ENCODE results near the gene PTPN11.
"Not testable (repeated sequence)": the region's sequence is repeated elsewhere in the genome, so short reads cannot be mapped to it uniquely, and the experiment has no call there.

PTPN11 gene

DNA sequence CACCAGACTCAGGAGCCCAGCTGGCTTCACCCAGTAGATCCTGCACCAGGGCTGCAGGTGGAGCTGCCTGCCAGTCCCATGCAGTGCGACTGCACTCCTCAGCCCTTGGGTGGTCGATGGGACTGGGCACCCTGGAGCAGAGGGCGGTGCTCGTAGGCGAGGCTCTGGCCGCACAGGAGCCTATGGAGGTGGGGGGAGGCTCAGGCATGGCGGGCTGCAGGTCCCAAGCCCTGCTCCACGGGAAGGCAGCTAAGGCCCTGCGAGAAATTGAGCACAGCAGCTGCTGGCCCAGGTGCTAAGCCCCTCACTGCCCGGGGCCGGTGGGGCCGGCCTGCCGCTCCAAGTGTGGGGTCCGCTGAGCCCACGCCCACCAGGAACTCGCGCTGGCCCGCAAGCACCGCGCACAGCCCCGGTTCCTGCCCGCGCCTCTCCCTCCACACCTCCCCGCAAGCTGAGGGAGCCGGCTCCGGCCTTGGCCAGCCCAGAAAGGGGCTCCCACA lies 101.1 kb downstream of the PTPN11 start:
- not testable (repeated sequence) for H3K9ac ChIP-seq (ENCODE audit: low read depth in 1 of 2, low read length in 2 of 2); H3K4me3 ChIP-seq (ENCODE audit: low read depth in 1 of 2, low read length in 2 of 2); H3K27ac ChIP-seq (ENCODE audit: low read depth, low read length); H3K4me1 ChIP-seq (ENCODE audit: control insufficient read depth in 1 of 2, insufficient read depth in 2 of 2, low read length in 2 of 2); H3K27me3 ChIP-seq (ENCODE audit: control insufficient read depth in 1 of 2, insufficient read depth in 2 of 2, low read length in 2 of 2); H3K9me3 ChIP-seq (ENCODE audit: control insufficient read depth in 1 of 2, low read length in 2 of 2); H3K36me3 ChIP-seq (ENCODE audit: control insufficient read depth in 1 of 2, insufficient read depth in 2 of 2, low read length in 2 of 2)

GRCh38 chr12:112523856-112524255 lies 105.1 kb downstream of the PTPN11 start:
- Histone ChIP-seq H3K9ac (ENCODE audit: low read depth in 1 of 2, low read length in 2 of 2) (no peak overlapping the region), H3K36me3 (ENCODE audit: control insufficient read depth in 1 of 2, insufficient read depth in 2 of 2, low read length in 2 of 2) (no peaks in the 10 kb centered on the region), H3K27me3 (ENCODE audit: control insufficient read depth in 1 of 2, insufficient read depth in 2 of 2, low read length in 2 of 2) (no peaks in the 10 kb centered on the region), H3K4me3 (ENCODE audit: low read depth in 1 of 2, low read length in 2 of 2) (no peak overlapping the region), H3K27ac (ENCODE audit: low read depth, low read length) (no peak overlapping the region), H3K4me1 (ENCODE audit: control insufficient read depth in 1 of 2, insufficient read depth in 2 of 2, low read length in 2 of 2) (no peaks in the 10 kb centered on the region), H3K9me3 (ENCODE audit: control insufficient read depth in 1 of 2, low read length in 2 of 2) (no peaks in the 10 kb centered on the region)

GRCh38 chr12:112524269-112524668 lies 105.5 kb downstream of the PTPN11 start:
- H3K27me3 ChIP-seq (ENCODE audit: control insufficient read depth in 1 of 2, insufficient read depth in 2 of 2, low read length in 2 of 2) = no peaks in the 10 kb centered on the region
- H3K36me3 ChIP-seq (ENCODE audit: control insufficient read depth in 1 of 2, insufficient read depth in 2 of 2, low read length in 2 of 2) = no peaks in the 10 kb centered on the region
- no peaks in the 10 kb centered on the region for H3K4me1 ChIP-seq (ENCODE audit: control insufficient read depth in 1 of 2, insufficient read depth in 2 of 2, low read length in 2 of 2)
- no peak overlapping the region for H3K4me3 ChIP-seq (ENCODE audit: low read depth in 1 of 2, low read length in 2 of 2)
- no peaks in the 10 kb centered on the region for H3K9me3 ChIP-seq (ENCODE audit: control insufficient read depth in 1 of 2, low read length in 2 of 2)
- no peak overlapping the region for H3K27ac ChIP-seq (ENCODE audit: low read depth, low read length)
- no peak overlapping the region for H3K9ac ChIP-seq (ENCODE audit: low read depth in 1 of 2, low read length in 2 of 2)

DNA sequence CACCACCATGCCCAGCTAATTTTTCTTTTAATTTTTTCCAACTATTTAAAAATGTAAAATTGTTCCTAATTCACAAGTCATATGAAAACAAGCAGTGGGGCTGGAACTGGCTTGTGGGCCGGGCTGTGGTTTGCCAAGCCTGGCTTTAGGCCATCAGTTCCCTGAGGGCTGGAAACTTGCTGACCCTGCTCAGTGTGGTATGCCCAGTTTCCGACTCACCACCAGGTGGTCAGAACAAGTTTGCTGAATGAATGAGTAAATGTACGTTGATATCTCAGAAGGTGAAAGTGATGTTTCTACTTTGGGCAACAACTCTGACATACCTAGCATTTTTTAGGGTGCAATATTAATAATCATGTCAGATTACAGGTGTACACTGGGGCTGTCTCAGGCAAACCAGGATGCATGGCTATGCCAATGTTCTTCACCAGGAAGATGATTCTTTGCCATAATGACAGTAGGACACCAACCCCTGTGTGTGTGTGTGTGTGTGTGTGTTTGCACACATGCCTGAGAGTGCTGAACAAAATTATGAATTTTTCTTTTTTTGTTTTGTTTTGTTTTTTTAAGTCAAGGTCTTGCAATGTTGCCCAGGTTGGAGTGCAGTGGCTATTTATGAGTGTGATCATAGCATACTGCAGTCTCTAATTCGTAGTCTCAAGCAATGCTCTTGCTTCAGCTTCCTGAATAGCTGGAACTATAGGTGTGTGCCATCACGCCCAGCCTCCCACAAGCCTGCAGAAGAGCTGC lies 106.1 kb downstream of the PTPN11 start:
- H3K4me1 ChIP-seq (ENCODE audit: control insufficient read depth in 1 of 2, insufficient read depth in 2 of 2, low read length in 2 of 2) = no peaks in the 10 kb centered on the region
- no peak overlapping the region for H3K27ac ChIP-seq (ENCODE audit: low read depth, low read length)
- H3K9ac ChIP-seq (ENCODE audit: low read depth in 1 of 2, low read length in 2 of 2) = no peak overlapping the region
- H3K36me3 ChIP-seq (ENCODE audit: control insufficient read depth in 1 of 2, insufficient read depth in 2 of 2, low read length in 2 of 2) = no peaks in the 10 kb centered on the region
- no peak overlapping the region for H3K4me3 ChIP-seq (ENCODE audit: low read depth in 1 of 2, low read length in 2 of 2)
- H3K9me3 ChIP-seq (ENCODE audit: control insufficient read depth in 1 of 2, low read length in 2 of 2) = no peaks in the 10 kb centered on the region
- no peaks in the 10 kb centered on the region for H3K27me3 ChIP-seq (ENCODE audit: control insufficient read depth in 1 of 2, insufficient read depth in 2 of 2, low read length in 2 of 2)

GRCh38 chr12:112525426-112525809 lies 106.7 kb downstream of the PTPN11 start:
- no peaks in the 10 kb centered on the region for H3K36me3 ChIP-seq (ENCODE audit: control insufficient read depth in 1 of 2, insufficient read depth in 2 of 2, low read length in 2 of 2)
- no peak overlapping the region for H3K27ac ChIP-seq (ENCODE audit: low read depth, low read length)
- H3K9ac ChIP-seq (ENCODE audit: low read depth in 1 of 2, low read length in 2 of 2) = no peak overlapping the region
- H3K4me1 ChIP-seq (ENCODE audit: control insufficient read depth in 1 of 2, insufficient read depth in 2 of 2, low read length in 2 of 2) = no peaks in the 10 kb centered on the region
- no peaks in the 10 kb centered on the region for H3K27me3 ChIP-seq (ENCODE audit: control insufficient read depth in 1 of 2, insufficient read depth in 2 of 2, low read length in 2 of 2)
- no peak overlapping the region for H3K4me3 ChIP-seq (ENCODE audit: low read depth in 1 of 2, low read length in 2 of 2)
- H3K9me3 ChIP-seq (ENCODE audit: control insufficient read depth in 1 of 2, low read length in 2 of 2) = no peaks in the 10 kb centered on the region

- Histone ChIP-seq H3K9ac (ENCODE audit: low read depth in 1 of 2, low read length in 2 of 2) (no peak overlapping the region), H3K4me3 (ENCODE audit: low read depth in 1 of 2, low read length in 2 of 2) (no peak overlapping the region), H3K9me3 (ENCODE audit: control insufficient read depth in 1 of 2, low read length in 2 of 2) (no peaks in the 10 kb centered on the region), H3K27ac (ENCODE audit: low read depth, low read length) (no peak overlapping the region), H3K27me3 (ENCODE audit: control insufficient read depth in 1 of 2, insufficient read depth in 2 of 2, low read length in 2 of 2) (no peaks in the 10 kb centered on the region), H3K36me3 (ENCODE audit: control insufficient read depth in 1 of 2, insufficient read depth in 2 of 2, low read length in 2 of 2) (no peaks in the 10 kb centered on the region), H3K4me1 (ENCODE audit: control insufficient read depth in 1 of 2, insufficient read depth in 2 of 2, low read length in 2 of 2) (no peaks in the 10 kb centered on the region)
Measured at GRCh38 chr12:112527082-112527481, 108.3 kb downstream of the PTPN11 start.

DNA sequence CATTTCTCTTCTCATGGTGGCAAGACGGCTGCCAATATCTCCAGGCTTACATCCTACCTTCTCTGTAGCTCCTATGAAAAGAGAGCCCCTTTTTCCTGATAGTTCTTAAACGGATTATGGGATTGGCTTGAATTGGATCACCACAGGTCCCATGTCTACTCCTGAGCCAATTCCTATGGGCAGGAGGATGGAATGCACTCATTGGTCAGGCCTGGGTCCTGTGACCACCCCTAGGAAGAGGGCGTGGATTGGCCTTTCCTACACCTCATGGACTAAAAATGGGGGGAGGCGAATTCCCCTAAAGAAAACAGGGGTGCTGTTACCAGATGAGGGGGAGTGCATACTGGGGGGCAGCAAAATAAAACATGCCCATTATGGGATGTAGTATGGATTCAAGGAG lies 108.8 kb downstream of the PTPN11 start:
- Histone ChIP-seq H3K9ac (ENCODE audit: low read depth in 1 of 2, low read length in 2 of 2) (no peak overlapping the region), H3K9me3 (ENCODE audit: control insufficient read depth in 1 of 2, low read length in 2 of 2) (no peaks in the 10 kb centered on the region), H3K27me3 (ENCODE audit: control insufficient read depth in 1 of 2, insufficient read depth in 2 of 2, low read length in 2 of 2) (no peaks in the 10 kb centered on the region), H3K27ac (ENCODE audit: low read depth, low read length) (no peak overlapping the region), H3K4me1 (ENCODE audit: control insufficient read depth in 1 of 2, insufficient read depth in 2 of 2, low read length in 2 of 2) (no peaks in the 10 kb centered on the region), H3K4me3 (ENCODE audit: low read depth in 1 of 2, low read length in 2 of 2) (no peak overlapping the region), H3K36me3 (ENCODE audit: control insufficient read depth in 1 of 2, insufficient read depth in 2 of 2, low read length in 2 of 2) (no peaks in the 10 kb centered on the region)

DNA sequence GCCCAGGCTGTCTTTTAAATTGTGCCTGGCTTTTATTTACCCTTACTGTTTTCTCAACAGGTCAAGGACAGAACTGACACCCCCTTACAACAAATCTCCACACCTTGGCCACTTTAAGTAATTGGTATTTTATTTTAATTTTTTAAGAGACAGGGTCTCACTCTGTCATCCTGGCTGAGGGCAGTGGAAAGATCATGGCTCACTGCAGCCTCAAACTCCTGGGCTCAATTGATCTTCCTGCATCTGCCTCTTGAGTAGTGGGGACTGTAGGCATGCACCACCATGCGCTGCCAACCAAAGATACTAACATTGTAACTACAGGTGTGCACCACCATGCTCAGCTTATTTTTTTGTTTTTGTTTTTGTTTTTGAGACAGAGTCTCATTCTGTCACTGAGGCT lies 109.8 kb downstream of the PTPN11 start:
- H3K4me3 ChIP-seq (ENCODE audit: low read depth in 1 of 2, low read length in 2 of 2) = no peak overlapping the region
- no peak overlapping the region for H3K27ac ChIP-seq (ENCODE audit: low read depth, low read length)
- H3K36me3 ChIP-seq (ENCODE audit: control insufficient read depth in 1 of 2, insufficient read depth in 2 of 2, low read length in 2 of 2) = no peaks in the 10 kb centered on the region
- H3K9ac ChIP-seq (ENCODE audit: low read depth in 1 of 2, low read length in 2 of 2) = no peak overlapping the region
- H3K27me3 ChIP-seq (ENCODE audit: control insufficient read depth in 1 of 2, insufficient read depth in 2 of 2, low read length in 2 of 2) = no peaks in the 10 kb centered on the region
- H3K4me1 ChIP-seq (ENCODE audit: control insufficient read depth in 1 of 2, insufficient read depth in 2 of 2, low read length in 2 of 2) = no peaks in the 10 kb centered on the region
- H3K9me3 ChIP-seq (ENCODE audit: control insufficient read depth in 1 of 2, low read length in 2 of 2) = no peaks in the 10 kb centered on the region

DNA sequence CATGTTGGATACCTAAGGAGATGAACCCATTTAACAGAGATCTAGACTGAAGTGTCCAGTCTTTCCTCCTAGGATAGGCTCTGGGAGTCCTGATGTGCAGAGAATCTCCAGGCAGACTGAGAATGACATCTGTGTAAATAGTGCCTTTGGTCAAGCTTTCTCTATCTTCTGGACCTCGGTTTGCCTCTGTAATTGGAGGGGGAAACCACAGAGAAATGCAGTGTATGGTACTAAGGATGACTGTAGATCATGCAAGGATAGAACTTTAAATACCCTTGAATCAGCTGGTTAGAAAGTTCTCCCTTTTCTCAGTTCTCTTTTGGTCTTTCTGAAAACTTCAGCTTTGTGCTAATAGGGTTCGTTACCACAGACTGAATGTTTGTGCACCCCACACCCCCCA lies 112.2 kb downstream of the PTPN11 start:
- H3K27ac ChIP-seq (ENCODE audit: low read depth, low read length) = no peak overlapping the region
- no peaks in the 10 kb centered on the region for H3K27me3 ChIP-seq (ENCODE audit: control insufficient read depth in 1 of 2, insufficient read depth in 2 of 2, low read length in 2 of 2)
- no peak overlapping the region for H3K4me3 ChIP-seq (ENCODE audit: low read depth in 1 of 2, low read length in 2 of 2)
- H3K4me1 ChIP-seq (ENCODE audit: control insufficient read depth in 1 of 2, insufficient read depth in 2 of 2, low read length in 2 of 2) = no peaks in the 10 kb centered on the region
- no peaks in the 10 kb centered on the region for H3K36me3 ChIP-seq (ENCODE audit: control insufficient read depth in 1 of 2, insufficient read depth in 2 of 2, low read length in 2 of 2)
- no peaks in the 10 kb centered on the region for H3K9me3 ChIP-seq (ENCODE audit: control insufficient read depth in 1 of 2, low read length in 2 of 2)
- no peak overlapping the region for H3K9ac ChIP-seq (ENCODE audit: low read depth in 1 of 2, low read length in 2 of 2)

DNA sequence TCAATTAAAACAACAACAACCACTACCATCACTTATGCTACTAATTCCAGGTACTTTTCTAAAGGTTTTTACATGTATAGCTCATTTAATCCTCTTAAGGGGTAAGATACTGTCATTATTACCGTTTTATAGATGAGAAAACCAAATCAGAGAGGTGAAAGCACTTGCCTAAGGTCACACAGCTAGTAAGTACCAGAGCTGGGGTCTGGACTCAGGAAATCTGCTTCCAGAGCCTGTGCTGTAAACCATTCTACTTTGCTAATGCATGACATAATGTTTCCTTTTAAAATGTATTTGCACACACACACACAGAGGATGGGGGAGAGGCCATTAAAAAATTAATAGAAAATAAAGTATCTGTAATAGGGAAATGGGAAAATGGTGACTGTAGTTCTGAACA lies 113.4 kb downstream of the PTPN11 start:
- Histone ChIP-seq H3K4me1 (ENCODE audit: control insufficient read depth in 1 of 2, insufficient read depth in 2 of 2, low read length in 2 of 2) (no peaks in the 10 kb centered on the region), H3K27ac (ENCODE audit: low read depth, low read length) (no peak overlapping the region), H3K27me3 (ENCODE audit: control insufficient read depth in 1 of 2, insufficient read depth in 2 of 2, low read length in 2 of 2) (no peaks in the 10 kb centered on the region), H3K9me3 (ENCODE audit: control insufficient read depth in 1 of 2, low read length in 2 of 2) (no peaks in the 10 kb centered on the region), H3K4me3 (ENCODE audit: low read depth in 1 of 2, low read length in 2 of 2) (no peak overlapping the region), H3K36me3 (ENCODE audit: control insufficient read depth in 1 of 2, insufficient read depth in 2 of 2, low read length in 2 of 2) (no peaks in the 10 kb centered on the region), H3K9ac (ENCODE audit: low read depth in 1 of 2, low read length in 2 of 2) (no peak overlapping the region)
